Upper lobe of right lung (tissue), 1 donor: Measurements from ENCODE around the gene SLC48A1. TPM values are rescaled to one million over a fixed set of nuclear protein-coding genes. Genes with fewer than 3 reads are reported as not detected.
"Not testable (repeated sequence)": the region's sequence is repeated elsewhere in the genome, so short reads cannot be mapped to it uniquely, and the experiment has no call there.

Experiments
- ATAC-seq: fragments of 200-7000 bp; cut with Tn5 transposase; one replicate; pipeline ENCODE4 v1.9.1; 2020; ENCODE audit warnings: mild to moderate bottlenecking, moderate library complexity
- DNase-seq: peaks from one replicate; pipeline ENCODE4 v3.0.0-alpha.2; 2020
- H3K27ac ChIP-seq: fragments of 200-600 bp; one replicate; pipeline ENCODE4 v1.8.0; 2022
- H3K27me3 ChIP-seq: fragments of 200-600 bp; one replicate; pipeline ENCODE4 v1.8.0; 2022; ENCODE audit warnings: mild to moderate bottlenecking
- H3K36me3 ChIP-seq: fragments of 200-600 bp; one replicate; pipeline ENCODE4 v1.8.0; 2022
- H3K4me1 ChIP-seq: fragments of 200-600 bp; one replicate; pipeline ENCODE4 v1.8.0; 2022
- H3K4me3 ChIP-seq: fragments of 200-600 bp; one replicate; pipeline ENCODE4 v1.8.0; 2022; ENCODE audit warnings: mild to moderate bottlenecking
- H3K9me3 ChIP-seq: fragments of 200-600 bp; one replicate; pipeline ENCODE4 v1.8.0; 2022
- intact Hi-C: fragments of 100-400 bp; cut with DNase I; formaldehyde crosslinking; loops from one replicate; pipeline ENCODE4 v1.11.0; 2022
- total RNA-seq: library from RNA; stranded (reverse); fragmentation: NEBNext Ultra II Directional; extraction: Animal tissue kit (Norgen Biotek cat#: 25700); gene quantifications from one replicate; pipeline ENCODE4 v1.2.1, GENCODE V29; 2021
- TF ChIP-seq, protein P1 (sequence below): fragments of 200-600 bp; IDR thresholded peaks from one replicate; pipeline ENCODE4 v1.8.0; 2022; ENCODE audit warnings: antibody characterized with exemption
- donor health status: DM: no; HTN: yes; CAD: no; lungs with severe emphysema.

SLC48A1 gene
- total RNA-seq, 1 donor from 2014 or later, result 40.9 TPM

GRCh38 chr12:47813511-47814196, 40.6 kb downstream of the SLC48A1 start:
- ATAC-seq (peak; percentile 10), DNase-seq (no peak)
- Histone ChIP-seq H3K9me3 (no peaks in the 10 kb centered on the region), H3K27me3 (no peaks in the 10 kb centered on the region), H3K4me3 (peak overlapping the region; percentile 45), H3K4me1 (peaks cover 97% of the 10 kb centered on the region), H3K27ac (peak overlapping the region; percentile 97), H3K36me3 (no peaks in the 10 kb centered on the region)
- intact Hi-C loops, result no loop called here
- TF ChIP-seq, protein P1, sequence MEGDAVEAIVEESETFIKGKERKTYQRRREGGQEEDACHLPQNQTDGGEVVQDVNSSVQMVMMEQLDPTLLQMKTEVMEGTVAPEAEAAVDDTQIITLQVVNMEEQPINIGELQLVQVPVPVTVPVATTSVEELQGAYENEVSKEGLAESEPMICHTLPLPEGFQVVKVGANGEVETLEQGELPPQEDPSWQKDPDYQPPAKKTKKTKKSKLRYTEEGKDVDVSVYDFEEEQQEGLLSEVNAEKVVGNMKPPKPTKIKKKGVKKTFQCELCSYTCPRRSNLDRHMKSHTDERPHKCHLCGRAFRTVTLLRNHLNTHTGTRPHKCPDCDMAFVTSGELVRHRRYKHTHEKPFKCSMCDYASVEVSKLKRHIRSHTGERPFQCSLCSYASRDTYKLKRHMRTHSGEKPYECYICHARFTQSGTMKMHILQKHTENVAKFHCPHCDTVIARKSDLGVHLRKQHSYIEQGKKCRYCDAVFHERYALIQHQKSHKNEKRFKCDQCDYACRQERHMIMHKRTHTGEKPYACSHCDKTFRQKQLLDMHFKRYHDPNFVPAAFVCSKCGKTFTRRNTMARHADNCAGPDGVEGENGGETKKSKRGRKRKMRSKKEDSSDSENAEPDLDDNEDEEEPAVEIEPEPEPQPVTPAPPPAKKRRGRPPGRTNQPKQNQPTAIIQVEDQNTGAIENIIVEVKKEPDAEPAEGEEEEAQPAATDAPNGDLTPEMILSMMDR, result no peak

DNA sequence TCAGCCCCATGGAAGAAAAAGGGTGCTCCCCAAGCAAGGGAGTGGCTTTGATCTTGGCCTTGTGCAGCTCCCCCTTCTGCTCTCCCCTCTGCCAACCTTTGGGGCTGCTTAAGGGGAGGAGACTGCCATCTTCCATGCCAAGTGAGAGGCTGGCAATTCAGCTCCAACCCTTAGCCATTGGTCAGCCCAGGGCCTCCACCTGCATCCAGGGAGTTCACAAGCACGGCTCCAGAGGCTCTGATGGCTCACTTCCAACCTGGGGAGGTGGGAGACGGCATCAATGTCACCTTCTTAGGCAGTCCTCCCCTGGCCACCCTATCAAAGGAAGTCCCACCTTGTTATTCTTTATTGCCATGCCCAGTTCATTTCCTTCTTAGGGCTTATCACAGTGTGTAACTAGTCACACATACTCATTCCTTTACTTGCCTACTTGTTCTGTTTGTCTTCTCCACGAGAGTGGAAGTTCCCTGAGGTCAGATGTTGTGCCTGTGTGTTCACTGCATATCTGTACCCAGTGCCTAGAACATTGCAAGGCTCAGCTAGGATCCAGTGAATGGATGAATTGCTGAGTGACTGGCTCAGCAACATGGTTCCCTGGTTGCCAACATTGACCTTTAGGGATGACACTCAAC, 41.6 kb downstream of the SLC48A1 start:
- no peak for DNase-seq
- Histone ChIP-seq H3K4me3 (no peak overlapping the region), H3K9me3 (no peaks in the 10 kb centered on the region), H3K36me3 (no peaks in the 10 kb centered on the region), H3K27ac (peak overlapping the region; percentile 97), H3K4me1 (peaks cover 89% of the 10 kb centered on the region), H3K27me3 (no peaks in the 10 kb centered on the region)
- TF ChIP-seq, protein P1, result no peak
- intact Hi-C loops, result no loop called here
- no peak for ATAC-seq

DNA sequence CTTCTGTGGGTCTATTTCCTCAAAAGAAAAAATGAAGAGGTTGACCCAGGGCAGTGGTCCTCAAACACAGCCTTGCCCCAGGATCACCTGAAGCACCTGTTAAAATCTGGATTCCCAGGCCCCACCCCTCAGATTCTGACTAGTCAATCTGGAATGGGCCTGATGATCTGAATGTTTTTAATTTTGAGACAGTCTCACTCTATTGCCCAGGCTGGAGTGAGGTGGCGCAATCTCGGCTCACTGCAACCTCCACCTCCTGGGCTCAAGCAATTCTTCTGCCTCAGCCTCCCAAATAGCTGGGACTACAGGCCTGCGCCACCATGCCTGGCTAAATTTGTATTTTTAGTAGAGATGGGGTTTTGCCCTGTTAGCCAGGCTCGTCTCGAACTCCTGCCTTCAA, 42.4 kb downstream of the SLC48A1 start:
- DNase-seq, H3K4me3 ChIP-seq, ATAC-seq, H3K27me3 ChIP-seq, H3K36me3 ChIP-seq, intact Hi-C loops, H3K9me3 ChIP-seq: not testable (repeated sequence)
- H3K4me1 ChIP-seq, result peaks cover 82% of the 10 kb centered on the region
- H3K27ac ChIP-seq, result peak overlapping the region; percentile 97

DNA sequence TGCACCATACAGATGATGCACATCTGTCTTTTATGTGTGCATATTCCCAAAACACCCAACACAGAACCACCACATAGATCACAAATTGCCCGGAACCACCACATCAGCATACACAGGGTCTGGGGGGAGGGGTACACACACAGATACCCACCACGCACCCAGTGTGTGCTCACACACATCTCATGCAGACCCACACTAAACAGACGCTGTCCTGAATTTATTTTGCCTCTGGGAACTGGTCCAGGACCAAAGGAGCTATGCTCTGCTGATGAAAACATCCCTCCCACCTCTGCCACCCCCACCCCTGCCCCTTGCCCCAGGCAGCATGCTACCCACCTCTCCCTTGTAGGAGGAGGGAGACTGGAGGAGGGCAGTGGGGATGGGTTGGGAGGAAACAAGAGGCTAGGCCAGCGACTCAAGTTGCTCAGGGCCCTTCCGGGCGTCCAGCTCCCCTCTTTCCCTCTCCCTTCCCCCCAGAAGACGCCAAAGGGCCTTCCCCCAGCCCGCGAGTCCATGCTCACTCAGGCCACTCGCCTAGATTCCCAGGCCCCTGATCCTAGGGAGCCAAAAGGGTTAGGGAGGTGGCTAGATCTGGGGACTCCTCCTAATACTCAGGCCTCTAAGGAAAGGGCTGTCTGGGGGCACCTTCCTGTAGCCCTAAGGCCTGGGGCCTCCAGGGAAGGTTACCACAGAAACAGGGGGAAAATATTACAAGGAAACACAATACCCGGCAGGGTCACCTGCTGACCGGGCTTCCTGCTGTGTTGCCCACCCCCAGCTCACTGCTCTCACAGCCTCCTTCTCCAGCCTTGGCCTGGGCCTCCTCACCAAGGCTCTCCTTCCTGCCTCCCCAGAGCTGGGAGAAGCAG, 43.6 kb downstream of the SLC48A1 start:
- TF ChIP-seq, protein P1, result no peak
- peaks cover 80% of the 10 kb centered on the region for H3K4me1 ChIP-seq
- intact Hi-C loops, result no loop called here

GRCh38 chr12:47817272-47818006, 44.4 kb downstream of the SLC48A1 start:
- intact Hi-C loops, result no loop called here
- peak overlapping the region; percentile 82 for H3K4me3 ChIP-seq
- ATAC-seq (no peak), DNase-seq (peak; percentile 58)
- peaks cover 80% of the 10 kb centered on the region for H3K4me1 ChIP-seq
- no peaks in the 10 kb centered on the region for H3K27me3 ChIP-seq
- no peaks in the 10 kb centered on the region for H3K9me3 ChIP-seq
- TF ChIP-seq, protein P1, result peak; percentile 20
- H3K27ac ChIP-seq, result peak overlapping the region; percentile 97
- no peaks in the 10 kb centered on the region for H3K36me3 ChIP-seq

More for the DNA sequence above, 43.6 kb downstream of the SLC48A1 start:
- peak overlapping the region; percentile 97 for H3K27ac ChIP-seq
- H3K27me3 ChIP-seq, result no peaks in the 10 kb centered on the region
- H3K36me3 ChIP-seq, result no peaks in the 10 kb centered on the region
- H3K4me3 ChIP-seq, result peak overlapping the region; percentile 82
- H3K9me3 ChIP-seq, result no peaks in the 10 kb centered on the region
- peak; percentile 53 for DNase-seq
- no peak for ATAC-seq
